Hepatocyte (in vitro differentiated cells): ENCODE results near the gene SLC17A9. TPM values are rescaled to one million over a fixed set of nuclear protein-coding genes. Genes with fewer than 3 reads are reported as not detected.

ENCODE experiments used
- DNase-seq: peaks from one replicate; pipeline ENCODE4 v3.0.0-alpha.2; 2016; ENCODE audit warnings: low spot score
- H2AFZ ChIP-seq: fragments of 200-600 bp; sonication (generic); 2 replicates; pipeline ENCODE4 v1.6.0; 2016; ENCODE audit warnings: antibody characterized with exemption, mild to moderate bottlenecking
- H3K27ac ChIP-seq: fragments of 200-600 bp; sonication (generic); 2 replicates; pipeline ENCODE4 v1.5.1; 2016; ENCODE audit warnings: mild to moderate bottlenecking
- H3K27me3 ChIP-seq: fragments of 200-600 bp; sonication (generic); 2 replicates; pipeline ENCODE4 v1.6.1; 2016
- H3K36me3 ChIP-seq: fragments of 200-600 bp; sonication (generic); replicated peaks from 2 replicates; pipeline ENCODE4 v1.5.1; 2016; ENCODE audit warnings: low read depth; ENCODE audit not compliant: insufficient read depth
- H3K4me1 ChIP-seq: fragments of 200-600 bp; sonication (generic); 2 replicates; pipeline ENCODE4 v1.5.1; 2016; ENCODE audit warnings: mild to moderate bottlenecking, moderate library complexity; ENCODE audit not compliant: insufficient read depth
- H3K4me2 ChIP-seq: fragments of 200-600 bp; sonication (generic); 2 replicates; pipeline ENCODE4 v1.6.0; 2016
- H3K4me3 ChIP-seq: fragments of 200-600 bp; sonication (generic); 2 replicates; pipeline ENCODE4 v1.5.1; 2016; ENCODE audit warnings: mild to moderate bottlenecking
- H3K79me2 ChIP-seq: fragments of 200-600 bp; sonication (generic); 2 replicates; pipeline ENCODE4 v1.6.0; 2017; ENCODE audit warnings: mild to moderate bottlenecking
- H3K9me2 ChIP-seq: fragments of 200-600 bp; sonication (generic); replicated peaks from 2 replicates; pipeline ENCODE4 v1.6.0; 2017; ENCODE audit warnings: mild to moderate bottlenecking; ENCODE audit not compliant: insufficient read depth
- H3K9me3 ChIP-seq: fragments of 200-600 bp; sonication (generic); 2 replicates; pipeline ENCODE4 v1.5.1; 2016; ENCODE audit warnings: low read depth, mild to moderate bottlenecking
- H4K20me1 ChIP-seq: fragments of 200-600 bp; sonication (generic); 2 replicates; pipeline ENCODE4 v1.6.0; 2016; ENCODE audit warnings: mild to moderate bottlenecking; ENCODE audit not compliant: insufficient read depth, poor library complexity, severe bottlenecking
- CTCF ChIP-seq: fragments of 200-600 bp; sonication (generic); IDR thresholded peaks from 2 replicates; pipeline ENCODE4 v1.5.1; 2016; ENCODE audit warnings: antibody characterized with exemption, mild to moderate bottlenecking; ENCODE audit not compliant: poor library complexity
- EZH2 ChIP-seq: fragments of 200-600 bp; sonication (generic); IDR thresholded peaks from 2 replicates; pipeline ENCODE4 v1.6.1; 2016; ENCODE audit warnings: antibody characterized with exemption, mild to moderate bottlenecking, borderline replicate concordance
- EZH2phosphoT487 ChIP-seq: fragments of 200-600 bp; sonication (generic); IDR thresholded peaks from one replicate; pipeline ENCODE4 v1.6.1; 2018; ENCODE audit warnings: antibody characterized with exemption, mild to moderate bottlenecking, low read depth, moderate library complexity; ENCODE audit not compliant: unreplicated experiment, severe bottlenecking
- WGBS: methylation state at CpG from one replicate; pipeline ENCODE4 v1.1.6; 2016; ENCODE audit warnings: low lambda C conversion rate; ENCODE audit errors: missing lambda C conversion rate; 5-methylcytosine and 5-hydroxymethylcytosine counted together
- polyA plus RNA-seq: library from polyadenylated mRNA; unstranded; fragments of >200 nt; fragmentation: Nextera tagmentation; extraction: Ambion mirVana; gene quantifications from 2 replicates; pipeline ENCODE4 v1.2.1, GENCODE V29; 2016
- total RNA-seq: library from RNA; depleted of rRNA; stranded (reverse); fragments of >200 nt; gene quantifications from 2 replicates; pipeline ENCODE4 v1.2.3, GENCODE V29; 2014

Gene SLC17A9
- total and polyA plus RNA-seq, 2 experiments from 2014 or later = 26.9 to 83.9 TPM

GRCh38 chr20:63015662-63016361 is 63.3 kb downstream of the SLC17A9 start:
- Histone ChIP-seq H3K9me2 (no peaks in the 10 kb centered on the region), H3K36me3 (no peaks in the 10 kb centered on the region), H3K4me1 (no peaks in the 10 kb centered on the region), H4K20me1 (no peaks in the 10 kb centered on the region), H3K4me3 (no peak overlapping the region), H2AFZ (no peak overlapping the region), H3K4me2 (no peak overlapping the region), H3K27ac (no peak overlapping the region), H3K79me2 (no peaks in the 10 kb centered on the region), H3K27me3 (peaks cover 41% of the 10 kb centered on the region), H3K9me3 (no peaks in the 10 kb centered on the region)
- no peak for DNase-seq
- 93% methylated on average over 17 of the region's 22 CpGs for WGBS
- no peak for TF ChIP-seq EZH2phosphoT487

- Histone ChIP-seq H3K79me2 (no peaks in the 10 kb centered on the region), H3K27me3 (peaks cover 33% of the 10 kb centered on the region), H3K4me3 (no peak overlapping the region), H3K36me3 (no peaks in the 10 kb centered on the region), H2AFZ (no peak overlapping the region), H3K9me3 (no peaks in the 10 kb centered on the region), H3K27ac (no peak overlapping the region), H4K20me1 (no peaks in the 10 kb centered on the region), H3K4me2 (no peak overlapping the region), H3K4me1 (no peaks in the 10 kb centered on the region), H3K9me2 (no peaks in the 10 kb centered on the region)
- no peak for TF ChIP-seq EZH2
- TF ChIP-seq EZH2phosphoT487 = no peak
- TF ChIP-seq CTCF = no peak
- 90% methylated on average over 14 of the region's 14 CpGs for WGBS
- no peak for DNase-seq
Observed at GRCh38 chr20:63016514-63017075, 64.1 kb downstream of the SLC17A9 start.

GRCh38 chr20:63017076-63017825 is 64.7 kb downstream of the SLC17A9 start:
- Histone ChIP-seq H2AFZ (no peak overlapping the region), H3K9me3 (no peaks in the 10 kb centered on the region), H3K27me3 (peaks cover 28% of the 10 kb centered on the region), H3K27ac (no peak overlapping the region), H3K9me2 (no peaks in the 10 kb centered on the region), H3K79me2 (no peaks in the 10 kb centered on the region), H3K4me1 (no peaks in the 10 kb centered on the region), H3K36me3 (no peaks in the 10 kb centered on the region), H4K20me1 (no peaks in the 10 kb centered on the region), H3K4me3 (no peak overlapping the region), H3K4me2 (no peak overlapping the region)
- 89% methylated on average over 22 of the region's 22 CpGs for WGBS
- no peak for TF ChIP-seq EZH2
- no peak for TF ChIP-seq CTCF
- TF ChIP-seq EZH2phosphoT487 = no peak
- no peak for DNase-seq

- Histone ChIP-seq H3K4me2 (no peak overlapping the region), H3K79me2 (no peaks in the 10 kb centered on the region), H3K4me1 (no peaks in the 10 kb centered on the region), H2AFZ (no peak overlapping the region), H3K27me3 (peaks cover 21% of the 10 kb centered on the region), H3K4me3 (no peak overlapping the region), H3K9me2 (no peaks in the 10 kb centered on the region), H4K20me1 (no peaks in the 10 kb centered on the region), H3K27ac (no peak overlapping the region), H3K9me3 (no peaks in the 10 kb centered on the region), H3K36me3 (no peaks in the 10 kb centered on the region)
- 92% methylated on average over 25 of the region's 25 CpGs for WGBS
- TF ChIP-seq EZH2phosphoT487 (no peak), CTCF (no peak), EZH2 (no peak)
- DNase-seq = no peak
Observed at GRCh38 chr20:63017826-63018411, 65.4 kb downstream of the SLC17A9 start.
